HL-60/S4 treated with phorbol 12-myristate 13-acetate at 8.2 ng/mL for 4 days and 3 days (cell line): ENCODE measurements around the gene OPALIN.

Experiments
- in situ Hi-C: fragments of 300-500 bp; cut with MboI; formaldehyde crosslinking; loops from 2 replicates; pipeline ENCODE4 v1.15.0; 2022; ENCODE audit warnings: low sequenced_read_pairs

The OPALIN gene, protein sequence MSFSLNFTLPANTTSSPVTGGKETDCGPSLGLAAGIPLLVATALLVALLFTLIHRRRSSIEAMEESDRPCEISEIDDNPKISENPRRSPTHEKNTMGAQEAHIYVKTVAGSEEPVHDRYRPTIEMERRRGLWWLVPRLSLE

DNA sequence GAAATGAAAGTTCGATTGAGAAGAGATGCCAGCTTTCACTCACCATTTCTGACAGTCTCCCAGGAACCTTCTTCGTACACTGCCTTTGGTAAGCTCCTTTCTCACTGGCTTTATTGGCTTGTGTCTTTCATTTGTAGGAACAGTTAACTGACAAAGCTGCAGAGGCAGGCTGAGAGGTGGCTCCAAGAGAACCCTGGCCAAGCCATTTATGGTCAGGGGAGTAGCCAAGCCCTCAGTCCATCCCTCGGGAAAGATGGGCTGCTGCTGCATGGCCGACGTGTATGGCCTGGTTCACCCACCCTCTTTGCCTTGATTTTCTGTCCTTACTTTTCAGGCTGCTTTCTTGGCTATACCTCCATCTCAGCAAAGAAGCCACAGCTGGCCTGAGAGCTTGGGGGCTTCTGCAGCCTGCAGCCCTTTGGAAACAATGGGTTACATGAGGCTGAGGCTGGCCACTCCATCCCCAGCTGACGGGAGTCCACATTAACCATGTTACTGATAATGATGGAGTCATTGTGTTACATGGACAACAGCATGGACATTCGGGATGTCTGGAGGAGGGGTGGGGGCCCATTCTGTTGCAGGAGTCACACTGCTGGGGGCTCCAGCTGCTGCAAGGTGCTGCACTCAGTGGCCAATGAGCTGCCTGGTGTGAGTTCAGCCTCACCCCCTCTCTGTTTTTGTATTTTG is at the start of gene OPALIN:
Gene OPALIN (minus strand): TSS at position 152 of the 690 bp plus-strand sequence. CDS start 106 bp downstream, at position 46.
- in situ Hi-C loops, result no loop called here

DNA sequence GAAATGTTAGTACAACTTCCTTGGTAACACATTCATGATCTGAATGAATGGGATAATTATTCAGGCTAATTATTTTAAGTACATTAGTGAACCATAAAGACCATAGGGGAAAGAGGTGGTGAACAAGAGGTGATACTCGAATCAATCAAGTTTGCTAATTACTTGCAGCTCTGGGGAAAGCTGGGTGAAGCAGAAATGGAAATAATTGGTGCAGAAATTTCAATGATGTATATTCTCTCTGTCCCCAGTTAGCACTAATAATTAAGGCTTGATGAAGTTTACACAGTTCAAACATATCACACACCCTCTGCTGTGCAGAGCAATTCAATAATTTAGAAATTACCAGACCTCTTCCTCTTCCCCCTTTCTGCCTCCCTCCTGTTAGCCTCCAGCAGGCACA is 49.4 kb upstream of the OPALIN start:
- in situ Hi-C loops, result loop anchor here (10.0 kb wide), 1 partner anchor 1287 kb away; no protein-coding TSS in a partner anchor

DNA sequence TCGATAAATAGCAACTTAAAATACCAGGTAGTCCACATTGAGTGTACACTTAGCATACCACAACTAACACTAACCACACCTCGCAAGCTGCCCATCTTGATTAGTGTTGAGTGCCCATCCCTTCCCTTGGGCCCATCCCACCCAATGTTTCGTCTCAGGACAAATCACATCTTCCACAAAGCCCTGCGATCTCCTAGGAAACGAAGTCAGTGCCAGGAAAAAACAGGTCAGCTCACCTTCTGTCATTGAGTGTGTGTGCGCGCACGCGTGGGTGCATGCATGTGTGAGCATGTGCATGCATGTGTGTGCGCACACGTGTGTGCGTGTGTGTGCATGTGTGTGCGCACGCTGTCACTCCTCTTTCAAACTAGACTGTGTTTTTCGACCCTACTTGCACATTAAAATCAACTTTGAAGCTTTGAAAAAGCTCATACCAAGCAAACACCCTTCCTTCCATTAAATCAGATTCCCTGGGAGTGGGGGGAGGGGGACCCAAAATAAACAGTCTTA is 48.8 kb upstream of the OPALIN start:
- in situ Hi-C loops, result loop anchor here (10.0 kb wide), 1 partner anchor 1287 kb away; no protein-coding TSS in a partner anchor

DNA sequence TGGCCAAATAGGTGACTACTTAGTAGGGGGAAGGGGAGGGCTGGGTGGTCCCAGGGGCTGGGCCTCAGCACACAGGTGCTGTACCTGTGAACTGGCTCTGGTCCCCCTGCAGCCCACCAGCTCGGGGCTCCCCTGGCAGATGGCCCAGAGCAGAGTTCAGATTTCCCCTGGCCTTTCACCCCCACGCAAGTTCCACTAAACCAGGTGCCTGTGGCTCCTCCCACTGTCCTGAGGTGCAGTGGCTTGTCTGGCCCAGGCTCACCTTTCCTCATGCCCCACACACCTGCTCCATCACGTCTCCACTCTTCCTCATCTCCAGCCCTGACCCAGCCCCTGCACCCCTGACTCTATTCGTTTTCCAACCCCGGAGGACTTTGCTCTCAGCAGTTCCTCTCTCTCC is 47.3 kb upstream of the OPALIN start:
- in situ Hi-C loops, result loop anchor here (10.0 kb wide), 1 partner anchor 1289 kb away; no protein-coding TSS in a partner anchor

DNA sequence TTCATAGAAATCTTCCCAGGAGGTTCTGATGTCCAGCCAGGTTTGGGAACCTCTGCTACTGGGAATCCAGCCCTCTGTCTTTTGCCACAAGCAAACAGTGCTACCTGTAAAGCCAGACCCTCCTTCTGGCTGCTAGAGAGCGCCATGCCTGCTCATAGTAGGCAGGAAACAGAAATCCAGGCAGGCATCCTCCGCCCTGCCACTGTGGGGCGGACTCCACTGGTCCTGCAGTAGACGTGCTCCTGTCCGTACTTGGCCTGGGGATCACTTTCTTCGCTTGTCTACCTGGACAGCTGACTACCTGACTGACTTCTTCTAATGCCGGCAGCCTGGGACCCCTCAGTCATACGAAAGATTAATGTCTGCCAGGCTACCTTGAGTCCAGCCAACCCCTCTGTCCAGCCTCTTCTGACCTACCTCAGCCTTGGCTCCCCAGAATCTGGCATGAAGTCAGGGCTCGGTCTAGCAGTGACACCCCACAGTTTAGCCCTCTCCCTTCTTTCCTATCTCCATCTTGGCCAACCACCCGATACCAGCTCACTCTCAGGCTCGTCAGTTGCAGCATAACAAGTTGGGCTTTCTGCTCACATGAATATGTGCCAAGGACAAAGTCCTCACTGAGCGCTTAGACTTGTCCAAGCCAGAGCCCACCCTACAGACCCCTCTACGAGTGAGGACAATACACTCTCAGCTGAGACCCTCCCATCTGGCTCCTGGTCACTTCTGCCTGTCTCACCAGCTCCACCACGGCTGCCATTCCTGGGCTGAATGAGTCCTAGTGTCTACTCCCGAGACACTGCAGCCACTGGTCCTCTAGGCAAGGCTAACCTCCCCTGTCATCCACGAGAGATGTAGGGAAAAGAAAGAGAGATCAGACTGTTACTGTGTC is 43.9 kb upstream of the OPALIN start:
- in situ Hi-C loops, result loop anchor here (10.0 kb wide), 1 partner anchor 1292 kb away; no protein-coding TSS in a partner anchor

DNA sequence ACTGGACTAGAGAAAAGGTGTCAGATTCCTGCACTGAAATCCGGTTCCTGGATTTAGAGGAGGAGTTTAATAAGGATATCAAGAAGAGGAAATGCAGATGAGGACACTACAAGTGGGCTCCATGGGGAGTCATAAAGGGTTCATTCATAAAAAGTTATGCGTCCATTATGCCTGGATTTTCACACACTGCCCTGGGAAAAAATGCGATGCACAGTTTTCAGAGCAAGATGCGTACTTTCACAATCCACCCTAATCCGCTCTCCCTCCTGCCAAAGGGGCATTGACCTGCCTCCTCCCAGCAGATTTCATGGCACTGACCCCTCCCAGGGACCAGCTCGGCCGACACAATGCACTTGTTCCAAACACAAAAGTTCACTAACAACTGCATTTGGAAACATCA is 42.2 kb upstream of the OPALIN start:
- in situ Hi-C loops, result loop anchor here (10.0 kb wide), 1 partner anchor 1294 kb away; no protein-coding TSS in a partner anchor

DNA sequence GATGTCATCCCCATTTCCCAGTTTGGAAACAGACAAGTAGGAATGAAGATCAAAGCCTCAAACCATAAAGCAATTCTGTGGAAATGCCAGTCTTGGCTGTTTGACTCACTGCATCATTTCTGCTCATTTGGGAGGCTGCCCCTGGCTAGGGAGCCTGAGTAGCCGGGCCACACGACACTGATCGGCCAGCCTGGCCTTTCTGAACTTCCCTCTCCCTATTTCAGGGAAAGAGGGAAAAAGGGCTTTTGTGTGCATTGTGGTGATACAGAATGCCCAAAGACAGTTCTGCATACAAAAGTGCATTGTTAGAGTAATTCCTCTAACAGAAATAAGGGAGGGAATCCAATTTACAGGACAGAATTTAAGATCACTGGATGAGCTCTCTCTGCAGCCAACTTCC is 41.7 kb upstream of the OPALIN start:
- in situ Hi-C loops, result loop anchor here (10.0 kb wide), 1 partner anchor 1294 kb away; no protein-coding TSS in a partner anchor

DNA sequence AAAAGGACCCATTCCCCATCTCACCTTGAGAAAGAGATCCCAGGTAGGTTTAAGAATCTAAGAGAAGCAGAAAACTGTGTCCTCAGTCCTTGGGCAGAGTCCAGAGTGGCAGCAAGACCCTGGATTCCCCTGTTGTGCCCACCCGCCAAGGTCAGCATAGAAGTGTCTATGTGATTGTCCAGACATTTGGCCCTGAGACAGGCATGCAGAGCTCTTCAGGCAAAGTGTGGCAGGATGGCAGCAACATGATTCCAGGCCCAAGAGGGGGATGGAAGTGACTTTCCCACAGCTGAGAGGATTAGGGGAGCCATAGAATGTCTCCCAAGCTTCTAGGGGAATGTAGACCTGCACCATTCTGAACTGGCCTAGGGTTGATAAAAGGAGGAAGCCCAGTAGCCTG is 39.1 kb upstream of the OPALIN start:
- in situ Hi-C loops, result no loop called here

DNA sequence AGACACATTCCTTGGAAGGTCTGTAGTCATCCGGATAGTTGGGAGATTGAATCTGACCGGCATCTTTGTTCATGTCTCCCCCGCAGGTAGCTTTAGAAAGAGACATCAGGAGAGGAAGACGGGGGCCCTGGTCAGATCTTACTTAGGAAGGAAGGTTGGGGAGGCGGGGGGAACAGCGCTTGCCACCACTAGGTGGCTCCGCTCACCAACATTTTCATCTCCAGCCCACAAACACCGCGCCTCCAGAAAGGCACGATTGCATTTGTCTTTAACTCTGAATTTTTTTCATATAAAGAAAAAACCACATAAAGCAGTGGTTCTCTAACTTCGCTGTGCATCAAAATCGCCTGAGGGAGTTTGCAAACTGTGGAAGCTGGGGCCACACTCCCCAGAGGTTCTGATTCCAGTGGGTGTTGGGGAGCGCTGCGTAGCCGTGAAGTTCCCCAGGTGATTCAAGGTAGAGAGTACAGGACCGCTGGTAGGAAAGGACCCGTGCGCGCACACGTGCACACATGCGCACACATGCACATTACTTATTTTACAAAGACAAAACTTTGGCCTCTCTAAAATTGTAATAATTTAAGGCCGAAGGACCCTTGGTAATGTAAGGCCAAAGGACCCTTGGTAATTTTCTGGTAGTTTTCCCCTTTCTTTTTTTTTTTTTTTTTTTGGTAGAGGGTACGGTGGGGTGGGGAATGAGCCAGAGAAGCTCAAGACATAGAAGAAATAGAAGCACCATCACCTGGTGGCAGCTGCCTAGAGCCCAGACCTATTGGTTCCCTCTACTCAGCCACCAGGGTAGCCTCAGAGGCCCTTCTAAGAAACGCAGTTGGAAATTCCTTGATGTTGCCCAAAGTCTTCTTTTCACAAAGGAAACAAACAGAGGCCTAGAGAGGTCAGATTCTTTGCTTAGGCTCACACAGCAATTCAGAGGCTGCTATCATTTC is 37.4 kb upstream of the OPALIN start:
- in situ Hi-C loops, result no loop called here

DNA sequence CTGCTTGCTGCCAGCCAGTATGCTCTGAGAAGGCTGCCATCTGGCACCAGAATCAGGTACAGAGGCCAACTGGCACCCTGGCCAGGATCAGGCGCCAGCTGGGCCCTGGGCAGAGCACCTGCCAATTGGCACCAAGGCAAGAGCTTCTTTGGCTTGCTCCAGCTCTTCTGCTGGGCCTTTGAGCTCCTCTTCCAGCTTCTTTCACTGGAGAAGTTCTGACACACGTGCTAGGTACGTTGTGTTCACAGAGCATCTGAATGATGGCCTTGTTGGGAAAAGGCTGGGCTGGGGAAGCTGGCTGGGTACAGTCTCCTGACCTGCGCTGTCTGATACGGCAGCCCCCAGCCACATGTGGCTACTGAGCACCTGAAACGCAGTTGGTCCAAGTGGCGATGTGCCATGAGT is 31.7 kb upstream of the OPALIN start:
- in situ Hi-C loops, result no loop called here

DNA sequence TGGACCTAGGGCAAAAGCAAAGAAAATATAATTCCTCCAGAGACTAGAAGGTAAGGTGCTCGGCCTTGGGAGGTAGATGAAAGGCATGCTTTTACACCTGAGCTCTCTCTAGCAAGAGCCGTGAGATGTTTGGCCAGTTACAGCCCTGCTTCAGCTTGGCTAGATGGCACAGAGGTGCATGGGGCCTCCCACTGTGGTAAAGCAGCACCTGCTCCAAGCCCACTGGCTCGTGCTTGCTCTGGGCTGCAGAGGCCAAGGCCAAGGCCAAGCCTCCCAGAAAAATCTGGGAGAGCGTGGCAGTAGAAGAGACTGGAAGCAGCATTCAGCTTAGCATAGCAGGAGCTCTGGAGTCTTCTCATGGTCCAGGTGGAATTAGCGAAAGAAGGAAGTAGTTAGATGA is 31.0 kb upstream of the OPALIN start:
- in situ Hi-C loops, result no loop called here

DNA sequence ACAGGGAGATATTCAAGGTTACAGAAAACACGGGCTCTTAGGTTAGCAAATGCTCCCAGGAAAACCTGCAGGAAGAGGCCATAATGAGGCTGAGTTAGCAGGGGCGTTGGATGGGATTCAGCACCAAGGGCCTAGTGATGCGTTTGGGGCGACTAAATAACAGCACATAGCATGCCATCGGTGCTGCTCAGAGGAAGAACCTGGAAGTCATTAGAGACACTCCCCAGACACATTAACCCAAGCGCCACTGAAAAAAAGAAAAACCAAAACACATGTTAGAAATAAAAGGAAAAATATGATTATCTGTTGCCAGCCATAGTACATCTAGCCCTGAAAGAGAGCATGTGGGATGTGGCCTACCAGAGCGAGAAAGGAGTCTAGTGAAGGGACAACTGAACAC is 28.8 kb upstream of the OPALIN start:
- in situ Hi-C loops, result no loop called here

DNA sequence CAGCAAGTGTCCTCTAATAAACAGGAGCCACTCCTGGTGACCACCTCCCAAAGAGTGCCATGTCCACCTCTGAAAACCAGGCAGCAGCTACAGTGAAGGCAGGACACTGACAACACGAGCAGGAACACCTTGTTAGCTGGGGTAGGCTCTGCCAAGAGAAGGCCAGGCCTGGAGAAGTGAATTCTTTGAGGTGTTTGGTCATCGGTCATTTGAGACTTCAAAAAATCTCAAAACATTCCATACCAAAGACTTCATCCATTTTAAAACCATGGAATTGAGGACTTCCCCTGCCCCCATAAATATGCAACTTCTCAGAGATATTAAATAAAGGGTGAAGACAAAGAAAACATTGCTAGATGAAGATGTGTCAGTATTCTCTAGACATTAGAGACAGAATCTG is 28.4 kb upstream of the OPALIN start:
- in situ Hi-C loops, result no loop called here

DNA sequence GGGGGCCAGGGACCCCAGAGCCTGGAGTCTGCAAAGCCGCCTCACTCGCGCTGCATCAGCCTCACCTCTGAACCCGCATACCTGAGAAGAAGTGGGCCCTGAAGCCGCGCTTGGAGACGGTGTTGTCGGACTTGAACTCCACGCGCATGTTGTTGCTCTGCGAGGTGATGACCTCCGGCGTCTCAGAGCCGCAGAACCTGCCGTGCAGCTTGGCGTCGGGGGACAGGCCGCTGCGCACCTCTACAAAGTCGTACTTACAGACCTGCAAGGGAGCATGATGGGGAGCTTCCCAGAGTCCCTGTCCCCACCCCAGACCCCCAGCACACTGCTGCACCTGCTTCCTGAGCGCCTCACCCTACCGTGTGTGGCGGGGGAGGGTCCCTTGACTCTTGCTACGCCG is 25.7 kb upstream of the OPALIN start:
- in situ Hi-C loops, result no loop called here

DNA sequence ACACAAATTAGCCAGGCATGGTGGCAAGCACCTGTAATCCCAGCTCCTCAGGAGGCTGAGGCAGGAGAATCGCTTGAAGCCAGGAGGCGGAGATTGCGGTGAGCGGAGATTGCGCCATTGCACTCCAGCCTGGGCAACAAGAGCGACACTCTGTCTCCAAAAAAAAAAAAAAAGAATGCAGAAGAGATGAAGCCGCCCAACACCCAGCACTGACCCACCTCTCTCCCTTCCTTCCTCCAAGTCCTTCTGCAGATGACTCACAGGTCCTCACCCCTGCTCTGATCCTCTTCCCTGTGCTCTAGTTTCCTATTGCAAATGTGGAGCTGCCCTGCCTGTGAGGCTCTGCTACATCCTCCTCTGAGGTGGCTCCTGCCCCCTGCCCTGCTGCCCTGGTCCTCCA is 22.0 kb upstream of the OPALIN start:
- in situ Hi-C loops, result no loop called here

DNA sequence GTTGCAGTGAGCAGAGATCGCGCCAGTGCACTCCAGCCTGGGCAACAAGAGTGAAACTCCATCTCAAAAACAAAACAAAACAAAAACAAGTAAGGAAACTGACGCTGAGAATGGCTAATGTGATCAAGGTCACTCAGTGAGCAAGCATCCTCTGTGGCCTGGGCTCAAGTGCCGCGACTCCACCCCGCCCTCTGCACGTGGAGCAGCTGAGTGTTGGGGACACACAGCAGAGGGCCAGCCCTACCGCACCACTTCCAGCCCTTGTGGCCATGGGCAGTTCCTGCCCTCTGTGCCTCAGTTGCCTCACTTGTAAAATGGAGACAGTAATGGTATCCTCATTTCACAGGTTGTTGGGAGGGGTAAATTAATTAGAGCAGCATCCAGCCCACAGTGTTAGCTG is 21.0 kb upstream of the OPALIN start:
- in situ Hi-C loops, result no loop called here

DNA sequence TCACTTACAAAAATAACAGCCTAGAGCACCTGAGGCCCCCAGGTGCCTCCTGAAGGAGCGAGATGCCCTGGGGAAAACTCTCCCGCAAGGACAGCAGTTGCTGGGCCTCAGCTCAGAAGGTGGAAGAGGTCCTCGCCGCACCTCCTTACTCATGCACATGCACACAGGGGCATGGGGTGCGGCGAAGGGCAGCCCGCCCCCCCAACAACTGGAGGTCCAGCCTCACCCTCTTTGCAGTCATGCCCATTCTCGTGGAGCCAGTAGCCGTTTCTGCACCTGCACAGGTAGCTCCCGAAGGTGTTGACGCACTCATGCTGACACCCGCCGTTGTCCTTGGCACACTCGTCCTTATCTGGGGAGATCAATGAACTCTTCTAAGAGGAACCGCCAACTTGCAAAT is 19.9 kb upstream of the OPALIN start:
- in situ Hi-C loops, result no loop called here

DNA sequence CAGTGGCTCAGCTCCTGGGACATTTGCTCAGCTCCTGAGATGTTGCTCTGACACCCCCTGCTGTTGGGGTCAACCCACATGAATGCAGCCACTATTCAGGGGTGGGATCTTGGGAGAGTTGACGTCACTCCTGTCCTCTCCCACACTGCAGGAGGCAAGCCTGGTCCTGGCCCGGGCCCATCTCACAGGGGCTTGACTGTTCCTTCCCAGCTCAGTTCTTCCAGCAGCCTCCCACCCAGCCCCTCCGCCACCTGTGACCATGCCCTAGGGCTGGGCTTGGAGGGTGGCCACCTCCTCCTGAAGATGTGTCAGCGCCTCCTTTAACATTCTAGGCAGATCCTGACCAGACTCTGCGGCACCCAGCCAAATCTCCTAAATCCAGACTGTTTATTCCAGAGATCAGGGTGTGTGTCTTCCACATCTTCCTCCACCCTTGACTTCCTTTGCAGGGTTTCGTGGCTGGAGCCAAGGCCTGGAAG is 19.1 kb upstream of the OPALIN start:
- in situ Hi-C loops, result no loop called here

DNA sequence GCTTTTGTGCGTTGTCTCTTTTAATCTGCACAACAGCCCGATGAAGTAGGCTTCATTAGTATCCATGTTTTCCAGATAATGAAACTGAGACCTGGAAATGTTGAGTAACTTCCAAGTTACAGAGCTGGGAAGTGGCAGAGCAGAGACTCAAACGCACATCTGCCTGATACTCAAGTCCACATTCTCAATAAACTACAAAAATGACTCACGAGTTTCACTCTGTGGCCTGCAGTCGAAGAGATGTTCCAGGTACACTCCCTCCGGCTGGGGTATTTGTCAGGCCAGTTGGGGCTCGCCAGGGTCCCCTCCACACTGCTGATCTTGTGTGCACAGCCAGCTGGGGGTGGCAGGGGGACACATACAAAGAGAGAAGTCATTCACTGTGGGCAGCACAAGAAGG is 17.7 kb upstream of the OPALIN start:
- in situ Hi-C loops, result no loop called here
